Measurements from ENCODE around the gene SH3RF3. TPM values are rescaled to one million over a fixed set of nuclear protein-coding genes. Genes with fewer than 3 reads are reported as not detected.

The SH3RF3 gene
- total RNA-seq, 2 experiments from 2014 or later, result 1.8 to 2.0 TPM

DNA sequence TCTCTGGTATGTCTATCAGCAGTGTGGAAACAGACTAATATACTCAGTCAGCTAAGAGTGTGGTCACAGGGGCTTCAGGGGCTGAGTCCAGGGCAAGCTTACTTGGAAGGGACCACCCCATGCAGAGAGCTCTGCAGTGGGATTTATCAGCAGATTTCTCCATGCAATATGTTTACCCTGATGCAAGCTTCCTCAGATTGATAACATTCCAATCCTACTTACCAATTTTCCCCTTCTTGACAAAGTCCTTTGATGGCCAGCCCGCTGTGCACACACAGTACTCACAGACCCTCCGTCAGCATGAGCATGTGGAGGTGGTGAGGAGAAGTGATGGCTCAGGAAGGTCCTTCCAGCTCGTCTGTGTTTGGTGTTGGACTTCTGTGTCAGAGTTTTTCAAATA is 51.8 kb downstream of the SH3RF3 start:
- intact Hi-C loops (cut with micrococcal nuclease), result no loop called here
- CTCF ChIA-PET, result no interaction called here

DNA sequence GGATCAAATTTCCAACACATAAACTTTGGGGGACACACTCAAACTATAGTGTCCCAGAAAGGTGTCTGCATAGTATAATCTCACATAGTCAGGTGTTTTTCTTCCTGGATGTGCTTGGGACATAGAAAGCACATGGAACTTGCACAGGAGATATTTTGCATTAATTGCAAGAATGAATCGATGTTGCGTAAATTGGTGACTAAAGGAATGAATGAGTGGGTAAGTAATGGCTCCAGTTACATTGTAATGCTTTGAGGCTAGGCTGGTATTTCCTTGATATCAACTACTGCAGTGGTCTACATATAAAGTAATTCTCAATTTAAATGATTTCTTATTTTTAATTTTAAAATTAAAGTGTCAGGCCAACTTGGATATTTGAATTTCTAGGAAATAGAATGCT is 53.4 kb downstream of the SH3RF3 start:
- Mint-ChIP-seq H3K4me3 (no peak overlapping the region), H3K9me3 (peaks cover 13% of the 10 kb centered on the region)

More for the DNA sequence above, 51.8 kb downstream of the SH3RF3 start:
- Mint-ChIP-seq H3K4me3 (no peak overlapping the region), H3K27ac (no peak overlapping the region), H3K9me3 (peaks cover 13% of the 10 kb centered on the region), H3K36me3 (ENCODE audit: low read depth) (peaks cover 9% of the 10 kb centered on the region), H3K4me1 (ENCODE audit: low read depth) (peaks cover 3% of the 10 kb centered on the region), H3K27me3 (ENCODE audit: low read depth) (no peaks in the 10 kb centered on the region)
- DNase-seq, result no peak

DNA sequence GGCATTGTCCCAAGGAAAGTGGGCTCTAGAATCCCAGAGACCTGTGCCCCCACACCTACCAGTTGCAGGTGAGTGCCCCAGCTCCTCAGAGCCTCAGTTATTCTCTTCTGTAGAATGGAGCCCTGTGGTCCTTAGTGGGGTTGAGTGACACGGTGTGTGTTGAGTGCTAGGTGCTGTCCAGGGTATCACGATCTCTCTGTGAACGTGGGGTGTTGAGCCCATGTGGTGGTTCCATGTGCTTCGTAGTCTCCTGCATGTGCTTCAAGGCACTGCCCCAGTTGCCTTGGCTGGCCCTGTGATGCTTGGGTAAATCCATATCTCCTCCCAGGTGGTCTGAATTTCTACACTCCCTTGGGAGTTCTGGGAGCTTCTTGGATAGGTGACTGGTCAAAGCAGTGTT is 54.9 kb downstream of the SH3RF3 start:
- Mint-ChIP-seq H3K9me3 (peaks cover 13% of the 10 kb centered on the region), H3K27ac (no peak overlapping the region), H3K4me3 (no peak overlapping the region), H3K27me3 (ENCODE audit: low read depth) (no peaks in the 10 kb centered on the region), H3K4me1 (ENCODE audit: low read depth) (peaks cover 6% of the 10 kb centered on the region), H3K36me3 (ENCODE audit: low read depth) (peaks cover 9% of the 10 kb centered on the region)
- intact Hi-C loops (cut with micrococcal nuclease), result no loop called here
- CTCF ChIA-PET, result no interaction called here
- no peak for DNase-seq

More for the DNA sequence above, 53.4 kb downstream of the SH3RF3 start:
- DNase-seq, result no peak
- peaks cover 6% of the 10 kb centered on the region for H3K4me1 Mint-ChIP-seq (ENCODE audit: low read depth)
- no peak overlapping the region for H3K27ac Mint-ChIP-seq
- H3K36me3 Mint-ChIP-seq (ENCODE audit: low read depth), result peaks cover 9% of the 10 kb centered on the region
- no peaks in the 10 kb centered on the region for H3K27me3 Mint-ChIP-seq (ENCODE audit: low read depth)
- intact Hi-C loops (cut with micrococcal nuclease), result no loop called here
- CTCF ChIA-PET, result no interaction called here

DNA sequence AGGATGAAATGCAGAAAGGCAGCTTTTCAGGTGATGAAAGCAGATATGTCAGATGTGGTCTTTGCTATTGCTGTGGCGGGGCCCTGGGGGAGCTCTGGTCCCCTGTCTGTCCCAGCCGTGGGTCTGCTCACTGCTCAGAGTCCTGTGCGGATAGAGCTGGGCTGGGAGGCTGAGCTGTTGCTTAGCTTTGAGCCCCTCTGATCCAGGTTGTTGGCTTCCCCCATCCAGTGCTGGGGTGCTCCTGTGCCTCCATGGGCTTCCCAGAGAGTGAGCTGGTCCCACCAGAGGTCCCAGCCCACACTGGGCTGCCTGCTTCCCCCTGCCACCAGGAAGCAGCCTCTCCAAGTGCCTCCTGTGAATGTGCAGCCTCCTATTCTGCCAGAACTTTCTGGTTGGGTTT is 55.4 kb downstream of the SH3RF3 start:
- peaks cover 9% of the 10 kb centered on the region for H3K36me3 Mint-ChIP-seq (ENCODE audit: low read depth)
- intact Hi-C loops (cut with micrococcal nuclease), result no loop called here
- H3K4me3 Mint-ChIP-seq, result no peak overlapping the region
- CTCF ChIA-PET, result no interaction called here
- peaks cover 6% of the 10 kb centered on the region for H3K4me1 Mint-ChIP-seq (ENCODE audit: low read depth)
- H3K27ac Mint-ChIP-seq, result no peak overlapping the region
- peaks cover 12% of the 10 kb centered on the region for H3K9me3 Mint-ChIP-seq
- DNase-seq, result no peak
- H3K27me3 Mint-ChIP-seq (ENCODE audit: low read depth), result no peaks in the 10 kb centered on the region

DNA sequence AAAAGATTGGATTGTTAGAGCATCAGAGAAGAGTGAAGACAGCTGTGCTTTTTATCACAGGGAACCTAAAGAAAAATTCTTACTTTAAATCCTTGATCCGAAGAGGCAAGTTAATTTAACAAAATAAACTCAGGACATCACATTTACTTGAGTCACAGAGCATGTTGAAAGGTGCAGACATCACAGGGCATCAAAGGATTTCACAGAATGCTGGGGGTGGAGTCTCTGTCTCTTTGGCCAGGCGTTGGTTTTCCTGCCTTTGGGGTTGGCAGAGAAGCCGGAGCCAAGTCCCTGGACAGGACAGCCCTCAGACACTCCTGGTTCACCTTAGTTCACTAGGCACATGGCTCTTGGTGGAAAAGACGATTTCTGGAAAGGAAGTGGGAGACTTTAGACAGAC is 56.3 kb downstream of the SH3RF3 start:
- peaks cover 6% of the 10 kb centered on the region for H3K4me1 Mint-ChIP-seq (ENCODE audit: low read depth)
- CTCF ChIA-PET, result no interaction called here
- intact Hi-C loops (cut with micrococcal nuclease), result no loop called here
- H3K4me3 Mint-ChIP-seq, result no peak overlapping the region
- H3K36me3 Mint-ChIP-seq (ENCODE audit: low read depth), result peaks cover 6% of the 10 kb centered on the region
- DNase-seq, result no peak
- H3K9me3 Mint-ChIP-seq, result peaks cover 8% of the 10 kb centered on the region
- no peaks in the 10 kb centered on the region for H3K27me3 Mint-ChIP-seq (ENCODE audit: low read depth)
- no peak overlapping the region for H3K27ac Mint-ChIP-seq

DNA sequence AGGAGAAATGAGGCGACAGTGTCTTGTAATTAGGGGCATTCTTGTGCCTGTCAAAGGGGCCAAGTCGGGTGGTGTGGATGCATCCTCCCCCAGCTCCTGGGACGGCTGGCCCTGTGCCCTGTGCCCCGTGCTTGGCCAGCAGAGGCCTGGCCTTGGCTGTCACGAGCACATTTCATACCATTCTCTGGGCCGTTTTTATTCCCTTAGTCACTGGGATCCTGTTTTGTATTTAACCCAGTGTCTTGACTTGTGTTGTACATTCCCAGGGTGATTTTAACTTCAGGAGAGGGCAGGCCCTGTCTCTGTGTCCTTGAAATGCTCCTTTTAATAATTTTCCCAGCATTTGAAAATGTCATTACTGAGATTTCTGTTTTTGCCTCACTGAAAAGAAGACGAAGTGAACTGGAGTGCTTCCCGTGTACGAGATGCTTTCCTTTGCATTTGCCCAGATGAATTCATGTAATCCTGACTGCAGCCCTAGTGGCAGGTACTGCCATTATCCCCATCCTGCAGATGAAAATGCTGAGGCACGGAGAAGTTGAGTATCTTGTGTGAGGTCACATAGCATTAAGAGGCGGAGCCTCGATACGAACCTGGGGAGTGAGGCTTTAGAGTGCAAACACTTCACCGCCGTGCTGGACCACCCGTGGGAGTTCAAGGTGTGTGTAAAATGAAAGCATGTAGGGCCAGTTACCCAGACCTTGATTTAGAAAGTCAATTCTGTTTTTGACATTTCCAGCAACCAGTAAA is 57.0 kb downstream of the SH3RF3 start:
- DNase-seq, result no peak
- H3K9me3 Mint-ChIP-seq, result peaks cover 5% of the 10 kb centered on the region
- CTCF ChIA-PET, result interaction anchor here (1.0 kb wide), 1 partner anchor 324 kb away, joined by 4 read pairs; no protein-coding TSS in a partner anchor
- no peak overlapping the region for H3K27ac Mint-ChIP-seq
- intact Hi-C loops (cut with micrococcal nuclease), result no loop called here
- H3K4me1 Mint-ChIP-seq (ENCODE audit: low read depth), result peaks cover 6% of the 10 kb centered on the region
- H3K27me3 Mint-ChIP-seq (ENCODE audit: low read depth), result no peaks in the 10 kb centered on the region
- peaks cover 4% of the 10 kb centered on the region for H3K36me3 Mint-ChIP-seq (ENCODE audit: low read depth)
- no peak overlapping the region for H3K4me3 Mint-ChIP-seq

DNA sequence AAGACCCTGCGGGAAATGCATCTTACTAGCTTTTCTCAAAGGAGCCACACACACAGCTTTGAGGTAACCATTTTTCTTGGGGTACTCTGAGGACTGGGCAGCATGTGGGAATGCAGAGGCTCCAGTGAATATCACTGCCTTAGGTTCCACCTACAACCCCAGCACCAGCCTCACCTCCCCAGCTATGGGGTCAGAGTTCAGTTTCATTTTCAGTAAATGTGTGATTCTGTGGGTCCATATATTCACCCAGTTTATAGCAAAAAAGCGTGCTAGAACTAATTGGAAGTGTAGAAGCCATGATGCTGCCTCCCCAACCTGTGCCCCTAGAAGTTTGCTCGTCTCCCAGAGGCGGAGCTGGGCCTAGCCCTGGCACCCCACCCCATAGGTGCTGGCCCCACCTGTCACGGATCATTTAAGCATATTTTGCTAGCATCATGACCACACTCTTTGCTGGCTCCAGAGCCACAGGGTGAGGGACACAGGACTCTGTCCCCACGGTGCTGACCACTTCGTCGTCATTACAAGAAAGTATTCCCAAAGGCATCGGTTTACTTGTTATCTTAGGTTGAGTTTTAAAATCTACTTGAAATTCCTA is 57.7 kb downstream of the SH3RF3 start:
- intact Hi-C loops (cut with micrococcal nuclease), result no loop called here
- H3K4me3 Mint-ChIP-seq, result no peak overlapping the region

DNA sequence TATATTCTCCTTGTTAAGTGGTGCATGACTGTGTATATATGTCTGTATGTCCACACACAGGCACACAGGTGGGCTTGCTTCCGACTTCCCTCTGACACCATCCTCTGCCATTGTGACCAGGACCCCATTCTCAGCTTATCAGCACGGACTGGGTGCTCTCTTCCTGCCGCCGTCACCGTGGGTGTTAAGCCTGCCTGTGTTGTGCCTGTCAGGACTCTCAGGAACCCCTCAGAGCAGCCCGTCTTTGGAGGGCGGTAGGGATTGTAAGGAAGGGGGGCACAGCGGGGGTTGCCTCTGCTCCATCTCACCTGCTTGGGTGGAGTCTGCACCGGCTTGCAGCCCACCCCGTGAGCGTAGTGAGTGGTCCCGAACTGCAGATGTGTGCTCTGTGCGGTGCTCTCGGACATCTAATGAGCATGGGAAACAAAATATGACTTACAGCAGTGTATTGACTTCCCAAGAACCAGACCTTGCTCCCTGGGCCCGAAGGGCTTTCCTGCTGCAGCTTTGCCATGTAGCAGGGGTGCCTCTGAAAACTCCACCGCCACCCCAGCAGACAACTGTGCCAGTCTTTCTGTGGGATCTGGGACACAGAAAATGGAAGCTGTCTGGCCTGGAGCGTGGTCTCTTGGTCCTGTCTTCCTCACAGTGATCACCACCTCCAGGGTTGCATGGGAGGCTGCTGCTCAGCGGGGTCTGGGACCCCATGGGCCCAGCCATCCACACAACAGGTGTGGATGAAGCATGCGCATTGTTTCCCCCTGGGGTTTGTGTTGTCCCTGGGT is 58.9 kb downstream of the SH3RF3 start:
- Mint-ChIP-seq H3K4me3 (no peak overlapping the region), H3K27ac (no peak overlapping the region), H3K9me3 (no peaks in the 10 kb centered on the region), H3K4me1 (ENCODE audit: low read depth) (peaks cover 6% of the 10 kb centered on the region), H3K27me3 (ENCODE audit: low read depth) (no peaks in the 10 kb centered on the region), H3K36me3 (ENCODE audit: low read depth) (no peaks in the 10 kb centered on the region)
- intact Hi-C loops (cut with micrococcal nuclease), result no loop called here
- no peak for DNase-seq
- CTCF ChIA-PET, result no interaction called here

More for the DNA sequence above, 57.7 kb downstream of the SH3RF3 start:
- no peak overlapping the region for H3K27ac Mint-ChIP-seq
- peaks cover 6% of the 10 kb centered on the region for H3K4me1 Mint-ChIP-seq (ENCODE audit: low read depth)
- H3K9me3 Mint-ChIP-seq, result no peaks in the 10 kb centered on the region
- H3K27me3 Mint-ChIP-seq (ENCODE audit: low read depth), result no peaks in the 10 kb centered on the region
- peaks cover under 1% of the 10 kb centered on the region for H3K36me3 Mint-ChIP-seq (ENCODE audit: low read depth)
- CTCF ChIA-PET, result interaction anchor here (1.0 kb wide), 1 partner anchor 324 kb away, joined by 4 read pairs; no protein-coding TSS in a partner anchor
- DNase-seq, result no peak

DNA sequence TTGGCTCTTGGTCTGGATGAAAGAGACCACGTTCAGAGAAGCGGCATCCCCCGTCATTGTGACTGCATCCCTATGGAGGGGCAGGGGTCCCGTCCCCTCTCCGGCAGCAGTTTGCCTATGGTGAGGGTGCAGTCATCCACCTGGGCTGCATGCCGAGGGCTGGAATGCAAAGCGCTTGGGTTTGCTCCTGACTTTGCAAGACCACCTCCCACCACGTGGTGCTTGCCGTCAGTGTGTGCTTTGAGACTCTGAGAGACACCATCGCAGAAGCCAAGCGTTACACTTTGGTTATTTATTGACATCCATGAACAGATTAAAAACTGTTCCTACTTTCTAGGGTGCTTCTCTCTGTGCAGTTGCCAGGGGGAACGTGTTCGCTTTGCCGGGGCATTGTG is 59.5 kb downstream of the SH3RF3 start:
- H3K27me3 Mint-ChIP-seq (ENCODE audit: low read depth), result no peaks in the 10 kb centered on the region
- H3K4me1 Mint-ChIP-seq (ENCODE audit: low read depth), result peaks cover 6% of the 10 kb centered on the region
- no peak for DNase-seq
- intact Hi-C loops (cut with micrococcal nuclease), result no loop called here
- H3K4me3 Mint-ChIP-seq, result no peak overlapping the region
- CTCF ChIA-PET, result no interaction called here
- no peaks in the 10 kb centered on the region for H3K9me3 Mint-ChIP-seq
- H3K36me3 Mint-ChIP-seq (ENCODE audit: low read depth), result no peaks in the 10 kb centered on the region
- no peak overlapping the region for H3K27ac Mint-ChIP-seq

DNA sequence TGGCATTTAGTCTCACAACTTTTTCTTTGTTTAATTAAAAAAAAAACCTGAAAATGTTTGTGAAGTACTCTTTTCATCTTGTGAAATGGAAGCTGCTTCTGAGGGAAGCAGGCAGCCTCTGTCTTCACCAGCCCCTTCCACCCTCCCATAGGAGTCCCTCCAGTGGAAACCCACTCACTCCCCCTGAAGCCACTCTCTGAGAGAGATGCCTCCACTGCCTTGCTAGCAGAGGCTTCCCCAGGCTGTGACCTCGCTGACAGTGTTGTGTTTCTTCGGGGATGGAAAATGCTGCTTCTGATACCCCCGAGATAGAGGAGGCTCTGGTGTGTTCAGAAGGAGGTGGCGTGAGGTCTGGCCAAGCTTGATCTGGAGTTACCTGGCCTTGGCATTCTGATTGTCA is 59.9 kb downstream of the SH3RF3 start:
- H3K9me3 Mint-ChIP-seq, result no peaks in the 10 kb centered on the region
- H3K27me3 Mint-ChIP-seq (ENCODE audit: low read depth), result no peaks in the 10 kb centered on the region
- intact Hi-C loops (cut with micrococcal nuclease), result no loop called here
- H3K4me1 Mint-ChIP-seq (ENCODE audit: low read depth), result peaks cover 6% of the 10 kb centered on the region
- H3K36me3 Mint-ChIP-seq (ENCODE audit: low read depth), result no peaks in the 10 kb centered on the region
- CTCF ChIA-PET, result no interaction called here
- no peak for DNase-seq
- H3K27ac Mint-ChIP-seq, result no peak overlapping the region
- H3K4me3 Mint-ChIP-seq, result no peak overlapping the region

DNA sequence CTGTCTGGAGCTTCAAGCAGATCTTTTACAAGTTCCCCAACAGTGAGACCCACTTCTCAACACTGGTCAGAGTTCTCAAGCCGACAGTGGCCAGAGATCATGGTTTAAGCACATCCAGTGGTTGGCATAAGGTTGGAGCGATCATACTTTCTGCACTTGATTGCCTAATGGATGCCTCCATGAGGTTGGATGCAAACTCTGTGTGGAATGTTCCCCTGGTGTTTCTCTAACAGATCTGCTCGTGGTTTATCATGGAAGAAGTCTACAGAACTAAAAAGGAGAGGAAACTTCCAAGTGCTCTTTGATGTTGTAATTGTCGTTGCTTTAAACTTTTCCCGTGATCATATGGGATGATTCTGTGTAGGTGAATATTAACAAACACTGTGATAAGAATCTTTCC is 60.7 kb downstream of the SH3RF3 start:
- Mint-ChIP-seq H3K4me3 (no peak overlapping the region), H3K9me3 (no peaks in the 10 kb centered on the region), H3K4me1 (ENCODE audit: low read depth) (peaks cover 6% of the 10 kb centered on the region), H3K27ac (no peak overlapping the region), H3K36me3 (ENCODE audit: low read depth) (no peaks in the 10 kb centered on the region), H3K27me3 (ENCODE audit: low read depth) (no peaks in the 10 kb centered on the region)
- DNase-seq, result no peak
- CTCF ChIA-PET, result no interaction called here
- intact Hi-C loops (cut with micrococcal nuclease), result no loop called here

DNA sequence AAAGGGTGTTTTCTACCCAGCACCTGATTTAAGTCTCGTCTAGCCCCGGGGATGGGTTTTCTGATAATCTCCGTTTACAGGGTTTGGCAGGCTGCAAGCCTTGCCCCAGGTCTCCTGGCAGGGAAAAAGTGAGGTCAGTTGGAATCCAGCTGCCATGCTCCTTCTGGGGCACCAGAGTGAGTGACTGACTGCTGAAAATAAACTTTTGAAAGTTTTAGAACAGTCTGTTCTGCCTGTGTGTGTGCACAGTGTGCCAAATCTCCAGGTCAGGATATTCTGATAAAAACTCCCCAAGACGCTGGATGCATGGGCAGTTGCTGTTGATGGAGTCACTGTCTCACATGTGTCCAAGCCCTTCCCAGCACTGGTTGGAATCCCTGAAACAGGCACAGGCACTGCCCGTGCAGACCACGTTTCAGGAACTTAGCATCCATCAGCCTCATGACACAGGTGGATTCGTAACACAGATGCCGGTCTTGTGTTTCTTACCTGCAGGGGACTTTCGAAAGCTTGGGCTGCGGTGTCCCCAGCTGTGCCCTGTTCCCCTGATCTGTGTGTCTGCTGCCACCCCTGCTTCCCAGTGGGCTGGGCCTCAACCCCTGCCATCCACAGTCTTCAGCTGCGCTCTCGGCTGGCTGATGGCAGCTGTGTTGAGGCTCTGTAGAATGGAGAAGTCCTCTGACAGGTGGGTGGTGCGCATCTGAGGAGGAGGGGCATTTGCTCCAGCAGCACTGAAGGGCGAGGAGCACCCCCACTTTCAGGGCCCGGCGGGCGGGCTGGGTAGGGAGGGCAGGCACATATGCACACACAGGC is 65.0 kb downstream of the SH3RF3 start:
- CTCF ChIA-PET, result no interaction called here
- Mint-ChIP-seq H3K9me3 (no peaks in the 10 kb centered on the region), H3K27me3 (ENCODE audit: low read depth) (no peaks in the 10 kb centered on the region), H3K36me3 (ENCODE audit: low read depth) (no peaks in the 10 kb centered on the region), H3K4me3 (no peak overlapping the region), H3K4me1 (ENCODE audit: low read depth) (no peaks in the 10 kb centered on the region), H3K27ac (no peak overlapping the region)
- DNase-seq, result no peak
- intact Hi-C loops (cut with micrococcal nuclease), result no loop called here
